AG20443 (cell line): ENCODE measurements around the gene KCNMA1.

ENCODE experiments used
- DNase-seq: peaks from one replicate; pipeline ENCODE4 v3.0.0; 2012; ENCODE audit warnings: low spot score, mixed read lengths

KCNMA1 gene

DNA sequence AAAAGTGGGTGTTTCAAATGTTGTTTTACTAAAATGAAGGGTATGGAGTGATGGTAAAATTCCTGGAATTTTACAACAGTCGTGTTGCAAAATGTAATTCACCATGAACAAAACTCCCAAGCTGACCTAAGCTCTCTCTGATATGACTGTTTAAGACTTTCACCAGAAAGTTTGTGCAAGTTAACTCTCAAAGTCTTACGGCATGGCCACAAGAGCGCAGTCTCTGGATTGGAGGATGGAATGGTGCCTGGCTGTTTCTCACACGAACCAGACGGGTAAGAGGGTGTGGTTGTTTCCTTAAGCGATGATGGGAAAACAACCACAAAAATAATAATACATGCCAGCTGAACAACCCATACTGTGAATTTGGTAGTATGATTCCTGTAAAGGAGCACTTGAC is 662.5 kb downstream of the KCNMA1 start:
- DNase-seq: peak; percentile 18

DNA sequence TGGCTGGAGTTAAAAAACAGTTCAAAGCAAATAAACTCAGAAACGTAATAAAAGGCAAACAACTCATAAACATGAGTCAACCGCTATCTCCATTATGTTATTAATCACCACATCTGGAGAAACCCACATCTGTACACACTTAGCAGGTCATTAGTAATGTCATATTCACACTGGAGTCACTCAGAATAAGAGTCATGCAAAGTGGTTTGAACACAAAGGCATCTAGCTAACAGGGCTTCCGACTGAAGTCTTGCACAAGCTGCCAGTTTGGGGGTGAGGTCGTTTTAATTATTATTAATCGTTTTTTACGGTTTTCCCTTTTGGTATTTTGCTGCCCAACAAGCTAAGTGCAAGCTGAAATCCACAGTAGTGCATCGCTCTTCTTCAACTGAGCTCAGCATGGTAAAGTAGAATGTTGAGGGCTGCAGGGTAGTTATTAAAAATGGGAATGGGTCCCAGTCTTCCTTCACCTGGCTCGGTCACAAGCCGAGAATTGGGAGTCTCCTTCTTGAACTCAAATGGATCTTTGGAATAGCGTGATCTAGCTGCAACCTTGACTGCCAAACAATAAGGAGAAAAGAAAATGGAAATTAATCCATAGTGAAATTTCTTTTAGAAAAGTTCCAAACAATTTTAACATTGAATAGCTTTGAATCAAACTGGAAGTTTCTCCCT is 663.5 kb downstream of the KCNMA1 start:
- DNase-seq: peak; percentile 63

DNA sequence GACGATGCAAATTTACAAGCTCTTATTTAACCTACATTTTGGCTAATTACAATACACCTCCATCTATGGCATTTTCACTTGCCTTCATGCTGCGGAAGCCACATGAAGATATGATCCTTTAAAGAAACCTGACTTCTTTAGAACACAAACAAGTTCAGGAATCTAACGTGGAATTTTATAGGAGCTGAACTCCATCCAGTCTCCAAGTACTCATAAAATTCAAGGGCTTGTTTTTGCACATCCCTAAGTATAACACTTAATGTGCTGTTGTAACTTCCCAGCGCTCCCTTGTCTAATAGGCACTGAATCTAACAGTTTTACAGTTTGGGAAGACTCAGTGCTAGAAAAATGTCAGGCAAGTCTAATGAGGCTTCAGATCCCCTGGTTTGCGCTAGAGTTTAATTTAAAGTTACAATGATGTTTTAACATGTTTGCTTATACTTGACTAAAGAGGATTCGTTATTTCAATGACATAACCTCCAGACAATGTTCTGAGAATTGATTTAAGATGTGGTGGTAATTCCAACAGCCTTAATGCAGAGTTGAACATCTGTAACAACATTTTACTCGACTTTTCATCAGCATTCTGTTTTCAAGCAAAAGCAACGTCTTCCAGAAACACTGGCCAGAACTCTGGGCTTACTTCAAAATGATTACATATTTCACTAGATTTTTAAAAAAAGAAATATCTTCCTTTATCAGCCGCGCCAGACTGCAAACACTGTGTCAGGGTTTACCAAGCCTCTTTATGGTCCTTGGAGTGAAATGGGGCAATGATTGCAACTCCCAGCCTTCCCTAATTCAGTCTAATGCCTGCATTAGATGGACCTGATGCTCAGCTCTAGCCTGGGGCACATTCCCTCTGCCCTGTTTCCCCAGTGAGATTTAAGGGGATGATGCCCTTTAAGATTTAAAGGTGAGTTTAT is 664.3 kb downstream of the KCNMA1 start:
- DNase-seq: peak; percentile 30

DNA sequence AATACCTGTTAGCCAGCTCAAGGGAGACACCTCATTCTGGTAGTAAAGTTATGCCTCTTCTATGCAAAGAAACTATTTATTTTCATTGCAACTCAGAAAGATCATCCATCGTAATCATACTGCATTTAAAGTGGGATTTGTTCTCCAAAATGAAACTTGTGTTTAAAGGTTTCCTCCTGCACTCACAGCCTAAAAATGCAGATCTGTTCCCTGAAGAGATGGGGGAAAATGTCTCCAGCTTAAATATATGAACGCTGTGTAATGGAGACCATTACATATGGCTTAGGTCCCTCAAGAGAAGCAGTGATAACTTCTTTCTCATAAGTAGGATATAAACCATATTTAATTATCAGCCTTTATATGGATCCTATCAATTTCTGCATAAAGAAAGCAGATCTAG is 665.1 kb downstream of the KCNMA1 start:
- DNase-seq: no peak

- DNase-seq: no peak
Observed at GRCh38 chr10:76971547-76972170, 665.9 kb downstream of the KCNMA1 start.

DNA sequence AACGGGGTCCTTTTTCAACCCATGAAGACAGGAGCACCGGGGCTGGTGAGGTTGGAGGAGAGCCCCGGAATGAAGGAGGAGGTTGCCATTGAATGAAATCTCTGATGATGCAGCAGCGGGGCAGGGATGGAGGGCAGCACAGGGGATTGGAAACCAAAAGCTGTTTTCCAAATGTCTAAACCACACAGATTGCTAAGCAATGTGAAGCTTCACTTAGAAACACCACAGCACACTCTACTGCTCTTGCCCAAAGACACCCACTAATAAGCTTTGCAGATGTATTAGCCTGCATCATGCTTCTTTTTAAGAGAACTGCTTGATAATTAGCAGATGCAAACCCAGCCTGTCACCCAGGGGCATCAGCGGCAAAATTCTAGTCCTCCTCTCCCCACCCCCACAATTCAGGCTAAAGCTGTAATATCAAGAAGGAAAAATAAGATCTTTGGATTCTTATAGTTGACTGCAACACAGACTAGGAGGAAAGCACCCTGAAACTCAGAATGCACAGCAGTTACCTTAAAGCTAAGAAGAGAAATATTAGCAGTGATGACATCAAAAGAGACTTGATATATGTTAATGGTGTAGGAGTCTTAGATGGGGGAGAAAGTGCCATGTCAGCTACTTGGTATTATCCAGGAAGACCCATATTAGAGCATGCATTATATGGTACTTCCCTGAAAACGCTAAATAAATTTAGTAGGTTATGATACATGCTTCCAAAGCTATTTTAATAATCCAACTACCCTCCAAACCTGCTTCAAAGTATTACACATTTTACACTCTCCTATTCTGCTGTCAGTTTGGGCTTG is 666.7 kb downstream of the KCNMA1 start:
- DNase-seq: peak; percentile 20

- no peak for DNase-seq
Observed at GRCh38 chr10:76969366-76969948, 668.2 kb downstream of the KCNMA1 start.

GRCh38 chr10:76968483-76968882 is 669.1 kb downstream of the KCNMA1 start:
- DNase-seq: no peak

- DNase-seq: peak; percentile 71
Observed at GRCh38 chr10:76962851-76963250, 674.8 kb downstream of the KCNMA1 start.

GRCh38 chr10:76961841-76962240 is 675.8 kb downstream of the KCNMA1 start:
- no peak for DNase-seq

DNA sequence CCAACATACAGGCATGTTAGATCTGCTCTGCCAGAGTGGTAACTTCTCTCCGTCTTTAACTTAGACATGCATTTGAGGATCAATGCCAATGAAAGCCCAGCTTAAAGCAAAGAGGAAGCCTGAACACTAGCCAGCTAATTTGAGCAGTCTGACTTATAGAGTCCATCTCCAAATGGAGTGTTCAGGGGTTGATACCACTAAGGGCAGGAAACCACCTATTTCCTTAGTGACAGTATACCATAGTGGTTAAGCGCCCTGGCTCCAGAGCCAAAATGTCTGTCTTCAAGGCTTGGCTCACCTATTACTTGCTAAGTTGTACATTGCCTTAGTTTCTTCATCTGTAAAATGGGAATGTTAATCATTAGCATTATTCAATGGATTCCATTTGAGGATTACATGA is 678.5 kb downstream of the KCNMA1 start:
- DNase-seq: no peak

- DNase-seq: no peak
Observed at GRCh38 chr10:76954838-76955237, 682.8 kb downstream of the KCNMA1 start.

DNA sequence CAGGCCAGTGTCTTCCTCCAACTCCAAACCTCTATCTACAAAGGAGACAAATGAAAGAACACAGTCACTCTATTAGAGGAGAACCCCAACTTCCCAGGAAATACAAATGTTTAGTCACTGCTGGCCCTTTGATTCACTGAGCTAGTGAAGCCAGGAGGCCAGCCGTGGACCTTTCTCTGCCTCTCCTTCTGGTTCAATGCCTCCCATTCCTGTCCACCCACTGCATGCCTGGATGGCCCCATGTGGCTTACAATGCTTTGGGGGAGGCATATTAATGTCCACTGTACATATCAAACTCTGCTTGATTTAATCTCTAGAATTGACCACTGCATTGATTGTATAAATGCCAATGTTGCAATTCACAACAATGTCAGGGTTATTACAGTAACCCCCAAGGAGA is 687.3 kb downstream of the KCNMA1 start:
- DNase-seq: no peak

DNA sequence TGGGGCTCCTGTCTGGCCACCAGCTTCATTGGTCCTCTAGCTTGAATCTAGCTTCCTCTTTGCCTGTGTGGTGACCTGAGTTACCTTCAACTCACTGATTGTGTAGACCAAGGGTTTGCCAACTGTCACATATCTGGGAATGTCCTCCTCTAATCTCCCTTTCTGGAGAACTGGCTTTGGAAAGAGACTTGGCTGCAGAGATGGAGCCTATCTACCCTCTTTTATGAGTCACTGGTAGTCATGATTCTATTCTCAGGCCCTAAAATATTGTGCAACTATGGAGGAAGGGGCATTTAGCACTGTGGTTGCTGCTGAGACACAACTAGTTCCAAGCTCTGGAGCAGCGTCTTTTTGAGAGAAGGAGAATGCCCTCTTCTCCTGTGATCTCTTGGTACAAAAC is 691.3 kb downstream of the KCNMA1 start:
- DNase-seq: peak; percentile 79

DNA sequence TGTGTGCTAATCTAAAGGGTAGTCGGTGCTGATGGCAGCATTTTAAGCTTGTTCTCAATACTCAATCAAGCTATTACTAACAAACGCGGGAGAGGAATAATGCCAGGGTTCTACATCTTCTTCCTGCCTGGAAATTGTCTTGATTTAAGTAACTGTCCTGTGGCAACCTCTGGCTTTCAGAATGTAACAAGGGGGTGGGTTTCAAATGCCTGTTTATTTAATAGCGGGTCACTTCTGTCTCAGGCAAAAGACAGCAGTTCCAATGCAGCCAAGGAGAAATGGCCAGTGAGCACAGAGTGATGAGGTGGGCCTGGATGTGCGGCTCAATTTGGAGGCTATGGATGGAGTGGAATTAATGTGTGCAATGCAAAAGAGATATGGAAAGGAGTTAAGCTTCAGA is 692.4 kb downstream of the KCNMA1 start:
- DNase-seq: no peak

DNA sequence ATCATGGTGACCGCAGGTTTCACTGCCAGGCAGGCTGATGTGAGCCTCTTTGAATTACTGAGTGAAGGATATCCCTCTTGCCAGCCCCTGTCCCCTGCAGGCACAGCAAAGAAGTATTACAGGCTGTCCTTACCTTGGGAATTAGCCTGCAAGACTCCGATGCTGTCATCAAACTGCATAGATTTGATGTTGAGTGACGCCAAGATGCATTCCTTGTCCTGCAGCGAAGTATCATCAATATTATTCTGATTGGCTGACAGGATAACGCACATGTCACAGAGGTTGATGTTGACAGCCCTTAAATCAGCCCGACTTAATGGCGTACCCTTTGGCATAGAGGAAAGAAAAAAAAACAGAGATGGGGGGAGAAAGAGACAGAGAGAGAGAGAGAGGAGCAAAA is 693.0 kb downstream of the KCNMA1 start:
- no peak for DNase-seq

GRCh38 chr10:76942628-76943416 is 694.8 kb downstream of the KCNMA1 start:
- DNase-seq: peak; percentile 33

DNA sequence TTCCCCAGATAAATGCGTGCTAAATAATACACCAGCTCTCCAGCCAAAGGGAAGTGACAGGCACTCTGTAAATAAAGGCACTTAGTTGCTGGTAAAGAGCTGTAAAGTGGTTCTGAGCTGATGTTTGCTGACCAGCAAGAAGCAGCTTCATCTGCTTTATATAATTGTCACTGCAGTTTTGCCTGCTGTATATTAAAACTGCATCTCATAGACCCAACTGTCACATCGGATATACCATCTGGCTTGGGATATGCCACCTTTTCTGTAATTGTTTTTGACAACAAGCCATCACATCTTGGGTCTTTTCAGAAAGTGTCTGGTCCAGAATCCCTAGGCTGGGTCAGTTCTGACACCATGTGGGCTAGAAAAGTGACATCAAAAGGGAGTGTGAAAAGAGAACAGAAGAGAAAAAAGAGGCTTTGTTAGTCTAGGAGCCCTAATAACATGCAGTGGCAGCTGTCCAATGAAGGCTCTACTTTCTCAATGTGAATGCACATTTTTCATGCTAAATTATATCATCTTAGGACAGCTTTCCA is 697.6 kb downstream of the KCNMA1 start:
- no peak for DNase-seq

DNA sequence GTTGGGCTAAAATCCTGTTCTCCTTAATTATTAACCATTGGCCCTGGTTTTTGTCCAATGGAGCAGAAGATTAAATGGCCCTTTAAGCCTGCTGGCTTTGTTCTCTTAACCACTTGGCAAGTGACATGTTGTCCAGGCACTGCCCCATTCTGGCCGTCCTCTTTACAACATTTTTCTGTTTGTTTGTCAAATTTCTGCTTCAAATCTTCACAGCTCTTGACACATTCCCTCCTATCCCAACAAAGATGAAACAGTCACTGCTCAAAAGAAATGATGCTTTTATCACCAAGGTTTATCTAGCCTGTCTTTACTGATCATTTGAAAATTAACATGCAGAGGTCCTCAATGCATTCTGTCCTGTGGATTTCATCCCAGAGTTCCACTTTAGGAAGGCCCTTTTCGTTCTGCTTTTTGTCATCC is 700.4 kb downstream of the KCNMA1 start:
- DNase-seq: no peak

DNA sequence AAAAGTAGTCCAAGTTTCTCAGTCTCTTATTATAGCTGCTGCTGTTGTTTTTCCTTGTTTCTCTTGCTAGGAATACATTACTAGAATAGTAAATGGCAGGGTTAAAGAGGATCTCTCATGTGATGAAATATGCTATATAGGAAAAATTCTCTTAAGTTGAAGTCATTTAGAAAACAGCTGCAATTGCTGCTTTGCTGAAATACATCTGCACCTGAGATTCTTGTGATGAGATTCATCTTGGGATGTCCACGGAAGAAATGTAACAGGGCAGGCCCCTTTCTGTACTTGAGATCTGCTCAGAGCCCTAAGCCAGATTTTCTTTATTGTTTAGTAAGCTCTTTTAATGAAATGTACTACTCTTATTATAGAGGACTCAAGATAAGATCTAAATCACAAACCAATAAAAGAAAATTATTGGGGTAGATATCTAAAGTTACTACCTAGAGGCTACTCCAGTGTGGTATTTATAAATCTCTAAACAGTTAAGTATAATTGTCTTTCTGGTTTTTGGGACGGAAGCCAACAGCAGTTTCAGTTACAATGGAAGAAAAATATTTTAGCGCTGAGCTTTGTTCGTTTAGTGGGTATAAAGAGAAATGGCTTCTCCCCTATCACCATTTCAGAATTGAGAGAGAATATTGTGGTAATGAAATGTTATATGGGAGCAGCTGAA is 701.5 kb downstream of the KCNMA1 start:
- DNase-seq: no peak
